Measurements from ENCODE around the gene ICAM2.

ICAM2 gene

DNA sequence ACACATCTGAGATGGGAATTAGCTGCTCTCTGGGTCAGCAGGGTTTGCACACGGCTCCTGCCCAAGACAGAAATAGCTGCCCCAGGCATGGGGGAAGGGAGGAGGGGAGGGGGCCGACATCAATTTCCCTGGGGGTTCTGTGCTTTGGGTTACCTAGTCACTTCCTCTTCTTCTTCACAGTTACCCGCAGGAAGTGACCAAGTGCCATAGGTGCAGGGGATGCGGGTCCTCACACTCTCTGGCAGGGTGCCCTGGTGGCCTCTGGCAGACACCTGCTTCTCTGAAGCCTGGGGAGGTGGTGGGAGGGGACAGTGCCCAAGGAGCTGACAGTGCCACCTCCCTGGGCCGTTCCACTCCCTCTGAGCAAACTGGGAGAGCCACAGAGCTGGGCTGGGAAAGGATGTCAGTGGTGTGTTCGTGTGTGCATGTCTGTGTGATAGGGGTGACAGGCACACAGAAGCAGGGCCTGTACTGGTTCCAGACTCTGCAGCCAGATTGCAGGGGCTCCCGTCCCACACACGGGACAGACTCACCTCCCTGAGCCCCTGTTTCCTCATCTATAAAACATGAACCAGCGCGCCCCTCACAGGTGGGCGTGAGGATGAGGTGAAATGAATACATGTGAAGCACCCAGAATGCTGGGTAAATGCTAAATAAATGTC is 65.9 kb downstream of the ICAM2 start:
- FAIRE-seq (no peak), DNase-seq (ENCODE audit: insufficient read length, low spot score) (no peak)
